Middle frontal gyrus (tissue), 1 donor: ENCODE measurements around the gene CEACAM18.
"Not testable (repeated sequence)": the region's sequence is repeated elsewhere in the genome, so short reads cannot be mapped to it uniquely, and the experiment has no call there.

Source experiments
- DNase-seq: peaks from one replicate; pipeline ENCODE4 v3.0.0-alpha.2; 2015; ENCODE audit warnings: low spot score; ENCODE audit errors: extremely low spot score

CEACAM18 gene

DNA sequence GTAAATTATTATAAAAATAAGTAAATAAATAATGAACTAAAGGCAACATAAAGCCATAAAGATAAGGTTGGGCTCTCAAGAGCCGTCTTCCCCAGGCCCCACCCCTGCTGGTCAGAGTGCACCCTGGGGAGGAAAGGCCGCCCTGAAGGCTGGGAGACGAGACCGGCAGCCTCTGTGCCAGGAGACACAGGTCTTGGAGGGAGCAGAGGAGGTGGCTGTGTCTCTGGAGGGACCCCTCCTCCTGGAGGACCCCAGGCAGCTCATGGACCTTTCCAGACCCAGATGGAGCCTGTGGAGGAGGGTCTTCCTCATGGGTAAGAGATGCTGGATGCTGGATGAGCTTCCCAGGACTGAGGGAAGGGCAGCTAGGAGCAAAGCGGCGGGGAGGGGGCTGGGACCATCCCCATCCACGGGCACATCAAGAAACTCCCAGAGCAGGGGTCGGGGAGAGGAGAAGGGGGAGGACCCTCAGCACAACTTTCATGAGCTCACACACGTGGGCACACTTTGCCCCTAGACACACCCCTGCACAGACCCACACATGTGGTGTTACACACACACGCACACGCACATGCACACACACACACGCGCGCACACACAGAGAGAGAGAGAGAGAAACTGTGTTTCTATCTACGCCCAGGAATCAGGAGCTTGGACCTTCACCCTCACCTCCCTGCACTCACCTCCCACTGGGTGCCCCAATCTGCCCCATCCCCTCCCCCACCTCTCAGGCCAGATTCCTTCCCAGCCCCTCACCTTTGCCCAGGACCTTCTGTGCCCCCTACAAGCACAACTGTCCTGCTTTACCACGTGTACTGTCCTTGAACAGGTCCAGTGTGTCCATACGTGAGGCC is at the start of gene CEACAM18:
Gene CEACAM18 (plus strand): TSS at position 159 of the 854 bp plus-strand sequence.
- no peak for DNase-seq

DNA sequence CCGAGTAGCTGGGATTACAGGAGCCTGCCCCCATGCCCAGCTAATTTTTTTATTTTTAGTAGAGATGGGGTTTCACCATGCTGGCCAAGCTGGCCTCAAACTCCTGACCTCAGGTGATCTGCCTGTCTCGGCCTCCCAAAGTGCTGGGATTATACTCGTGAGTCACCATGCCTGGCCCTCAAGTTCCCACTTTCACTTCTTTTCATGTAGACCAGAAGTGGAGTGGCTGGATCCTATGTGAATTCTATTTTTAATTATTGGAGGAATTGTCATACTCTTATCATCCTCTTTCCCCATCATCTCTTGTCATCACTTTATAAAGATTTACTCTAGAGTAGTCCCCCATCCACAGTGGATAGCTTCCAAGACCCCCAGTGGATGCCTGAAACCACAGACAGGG is 48.1 kb upstream of the CEACAM18 start:
- no peak for DNase-seq

DNA sequence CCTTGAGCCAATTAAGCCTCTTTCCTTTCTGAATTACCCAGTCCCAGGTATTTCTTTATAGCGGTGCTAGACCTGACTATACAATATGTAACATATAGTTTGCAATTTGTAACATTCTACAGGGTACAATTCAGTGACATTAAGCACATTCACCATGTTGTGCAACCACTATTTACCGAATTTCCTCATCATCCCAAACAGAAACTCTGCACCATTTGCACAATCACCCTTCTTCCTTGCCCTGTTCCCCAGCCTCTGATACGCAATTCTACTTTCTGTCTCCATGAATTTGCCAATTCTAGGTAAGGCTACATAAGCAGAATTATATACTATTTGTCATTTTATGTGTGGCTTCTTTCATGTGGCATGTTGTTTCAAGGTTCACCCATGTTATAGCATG is 47.2 kb upstream of the CEACAM18 start:
- DNase-seq: no peak

GRCh38 chr19:51433043-51433442 is 45.3 kb upstream of the CEACAM18 start:
- DNase-seq: no peak

GRCh38 chr19:51434456-51434855 is 43.9 kb upstream of the CEACAM18 start:
- DNase-seq: no peak

- DNase-seq: no peak
These were observed 39.3 kb upstream of the CEACAM18 start for GRCh38 chr19:51439021-51439465.

DNA sequence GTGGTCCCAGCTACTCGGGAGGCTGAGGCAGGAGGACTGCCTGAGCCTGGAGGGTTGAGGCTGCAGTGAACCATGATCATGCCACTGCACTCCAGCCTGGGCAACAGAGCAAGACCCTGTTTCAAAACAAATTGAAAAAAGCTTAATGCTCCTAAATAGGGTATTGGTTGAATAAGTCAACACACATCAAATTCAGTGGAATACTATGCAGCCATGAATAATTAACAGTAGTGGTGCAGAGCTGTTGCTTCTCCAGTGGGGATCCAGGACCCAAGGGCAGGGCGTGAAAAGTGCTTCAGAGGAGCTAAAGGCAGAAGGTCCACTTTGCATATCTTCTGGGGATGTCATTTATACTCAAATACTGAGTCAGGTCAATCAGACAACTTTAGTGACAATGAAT is 38.3 kb upstream of the CEACAM18 start:
- DNase-seq: no peak

DNA sequence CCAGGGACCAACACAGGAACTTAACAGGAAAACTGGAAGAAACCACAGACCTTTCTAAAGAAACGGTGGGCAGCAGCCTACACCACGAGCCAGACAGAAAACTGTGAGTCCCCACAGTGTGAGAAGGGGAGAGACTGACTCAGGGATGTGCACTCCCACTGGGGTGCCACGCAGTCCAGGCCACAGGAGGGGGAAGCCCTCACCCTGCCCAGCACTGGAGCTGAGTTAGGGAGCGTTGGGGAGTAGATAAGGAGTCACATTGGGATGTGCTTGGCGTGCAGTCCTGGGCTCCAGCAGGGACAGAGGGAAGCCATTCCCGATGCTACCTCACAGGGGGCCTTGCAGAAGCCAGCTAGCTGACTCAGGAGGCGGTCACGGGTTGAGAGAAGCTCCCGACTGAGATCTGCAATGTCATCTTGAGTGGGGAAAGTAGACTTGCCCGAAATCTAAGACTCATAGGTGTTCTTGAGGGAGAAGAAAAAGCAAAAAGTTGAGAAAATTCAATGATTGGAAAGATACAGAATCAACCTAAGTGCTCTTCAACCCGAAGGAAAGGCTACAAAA is 37.4 kb upstream of the CEACAM18 start:
- no peak for DNase-seq

DNA sequence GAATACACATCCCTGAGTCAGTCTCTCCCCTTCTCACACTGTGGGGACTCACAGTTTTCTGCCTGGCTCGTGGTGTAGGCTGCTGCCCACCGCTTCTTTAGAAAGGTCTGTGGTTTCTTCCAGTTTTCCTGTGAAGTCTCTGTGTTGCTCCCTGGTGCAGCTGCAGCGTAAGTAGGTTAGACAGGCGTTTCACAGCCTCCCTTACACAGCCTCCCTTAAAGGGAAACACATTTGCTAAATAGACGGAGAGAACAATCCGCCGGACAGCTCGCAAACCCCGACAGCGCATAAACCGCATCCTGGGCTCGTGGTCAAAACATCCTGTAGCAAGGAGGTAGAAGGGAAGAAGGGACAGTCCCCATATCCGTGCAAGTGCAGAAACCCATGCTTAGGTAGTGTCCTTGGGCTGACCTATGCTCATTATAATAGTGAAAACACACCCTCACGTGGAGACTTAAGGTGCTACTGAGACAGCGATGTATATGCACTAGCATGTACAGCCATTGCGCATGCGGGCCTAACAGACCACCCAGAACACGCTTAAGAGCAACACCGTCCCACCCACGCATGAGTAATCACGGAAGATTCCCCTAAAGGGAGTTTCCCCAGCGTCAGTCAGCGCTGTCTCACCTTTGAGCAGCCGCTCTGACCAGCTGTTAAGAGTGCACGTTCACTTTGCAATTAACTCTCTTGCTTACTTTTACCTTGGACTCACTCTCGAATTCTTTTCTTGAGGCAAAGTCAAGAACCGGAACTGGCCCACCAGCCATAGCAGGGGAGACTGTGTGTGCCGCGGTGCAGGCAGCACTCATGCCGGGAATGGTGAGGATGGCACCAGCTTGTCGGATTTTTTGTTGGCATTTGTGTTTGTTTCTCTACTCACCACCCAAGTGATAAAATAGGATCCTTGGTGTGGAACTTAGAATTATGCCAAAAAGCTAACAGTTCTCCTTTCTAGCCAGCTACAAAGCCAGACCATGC is 36.6 kb upstream of the CEACAM18 start:
- DNase-seq: no peak

GRCh38 chr19:51447510-51447909 is 30.8 kb upstream of the CEACAM18 start:
- DNase-seq: not testable (repeated sequence)

DNA sequence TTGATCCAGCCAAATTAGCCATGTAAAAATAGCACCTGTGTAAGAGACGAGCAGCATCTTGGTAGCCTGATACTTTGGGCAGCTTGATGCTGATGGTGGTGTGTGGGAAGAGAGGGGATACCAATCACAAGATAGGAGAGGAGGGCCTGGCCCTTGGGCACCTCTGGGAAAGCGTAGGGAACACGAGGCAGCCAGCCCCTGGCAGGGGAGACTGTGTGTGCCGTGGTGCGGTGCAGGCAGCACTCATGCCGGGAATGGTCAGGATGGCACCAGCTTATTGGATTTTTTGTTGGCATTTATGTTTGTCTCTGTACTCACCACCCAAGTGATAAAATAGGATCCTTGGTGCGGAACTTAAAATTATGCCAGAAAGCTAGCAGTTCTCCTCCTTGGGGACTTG is 30.3 kb upstream of the CEACAM18 start:
- DNase-seq: no peak

DNA sequence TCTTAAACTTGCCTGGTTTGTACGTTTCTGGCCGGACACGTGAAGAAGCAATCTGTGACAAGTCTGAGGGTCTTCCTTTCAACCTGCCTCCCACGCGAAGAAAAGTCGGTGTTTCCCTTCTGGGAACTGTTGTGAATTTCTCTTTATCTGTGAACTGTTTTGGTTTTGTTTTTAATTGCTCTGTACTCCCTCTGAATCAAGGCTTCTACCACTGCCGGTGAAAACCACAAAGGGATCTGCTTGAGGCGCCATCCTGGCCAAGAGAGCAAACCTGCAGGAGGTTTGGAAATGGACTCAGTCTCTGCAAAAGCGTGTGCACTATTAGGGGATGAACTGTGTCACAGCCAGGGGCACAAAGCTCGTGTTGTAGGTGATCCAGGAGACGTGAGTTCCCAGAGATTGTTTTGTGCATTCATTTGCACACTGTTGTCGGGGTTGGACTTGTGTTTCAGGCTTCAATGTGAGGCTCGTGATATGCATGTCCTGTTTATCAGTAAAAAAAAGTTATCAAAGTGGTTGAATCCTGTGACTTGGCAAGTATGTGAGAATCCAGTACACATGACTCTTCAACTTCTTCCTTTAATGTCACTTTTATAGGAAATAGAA is 29.8 kb upstream of the CEACAM18 start:
- no peak for DNase-seq

GRCh38 chr19:51450730-51451307 is 27.5 kb upstream of the CEACAM18 start:
- no peak for DNase-seq

GRCh38 chr19:51456541-51457290 is 21.6 kb upstream of the CEACAM18 start:
- DNase-seq: no peak

GRCh38 chr19:51457351-51458013 is 20.9 kb upstream of the CEACAM18 start:
- no peak for DNase-seq

DNA sequence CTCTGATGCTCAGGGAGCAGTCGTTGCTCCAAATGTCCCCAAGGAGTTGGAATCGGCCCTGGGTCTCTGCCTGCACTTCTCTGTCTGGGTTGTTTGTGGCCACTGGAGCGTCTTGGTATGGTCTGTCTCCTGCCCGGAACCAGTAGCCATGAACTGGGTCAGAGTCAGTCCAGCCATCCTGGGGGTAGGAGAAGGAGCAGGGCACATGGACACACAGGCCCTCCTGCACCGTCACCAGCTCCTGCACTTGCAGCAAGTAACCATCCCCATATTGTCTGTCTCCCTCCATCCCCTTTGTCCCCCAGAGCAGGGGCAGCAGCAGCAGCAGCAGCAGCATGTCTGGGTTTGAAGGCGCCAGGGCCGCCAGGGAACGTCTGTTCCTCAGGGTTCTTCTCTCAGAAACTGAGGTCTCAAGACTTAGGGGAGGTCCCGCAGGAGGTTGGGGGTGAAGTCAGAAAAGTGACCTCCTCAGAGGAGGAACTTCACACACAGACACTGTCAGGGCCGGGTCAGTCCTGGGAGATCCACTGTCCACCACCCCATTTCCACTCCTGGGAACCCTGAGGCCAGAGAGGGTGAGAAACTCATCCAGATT is 20.2 kb upstream of the CEACAM18 start, which contains the start of gene SIGLEC8:
Gene SIGLEC8 (minus strand): TSS at position 404 of the 595 bp plus-strand sequence. CDS start 67 bp downstream, at position 337.
- DNase-seq: no peak

GRCh38 chr19:51458899-51459505 is 19.3 kb upstream of the CEACAM18 start:
- no peak for DNase-seq

DNA sequence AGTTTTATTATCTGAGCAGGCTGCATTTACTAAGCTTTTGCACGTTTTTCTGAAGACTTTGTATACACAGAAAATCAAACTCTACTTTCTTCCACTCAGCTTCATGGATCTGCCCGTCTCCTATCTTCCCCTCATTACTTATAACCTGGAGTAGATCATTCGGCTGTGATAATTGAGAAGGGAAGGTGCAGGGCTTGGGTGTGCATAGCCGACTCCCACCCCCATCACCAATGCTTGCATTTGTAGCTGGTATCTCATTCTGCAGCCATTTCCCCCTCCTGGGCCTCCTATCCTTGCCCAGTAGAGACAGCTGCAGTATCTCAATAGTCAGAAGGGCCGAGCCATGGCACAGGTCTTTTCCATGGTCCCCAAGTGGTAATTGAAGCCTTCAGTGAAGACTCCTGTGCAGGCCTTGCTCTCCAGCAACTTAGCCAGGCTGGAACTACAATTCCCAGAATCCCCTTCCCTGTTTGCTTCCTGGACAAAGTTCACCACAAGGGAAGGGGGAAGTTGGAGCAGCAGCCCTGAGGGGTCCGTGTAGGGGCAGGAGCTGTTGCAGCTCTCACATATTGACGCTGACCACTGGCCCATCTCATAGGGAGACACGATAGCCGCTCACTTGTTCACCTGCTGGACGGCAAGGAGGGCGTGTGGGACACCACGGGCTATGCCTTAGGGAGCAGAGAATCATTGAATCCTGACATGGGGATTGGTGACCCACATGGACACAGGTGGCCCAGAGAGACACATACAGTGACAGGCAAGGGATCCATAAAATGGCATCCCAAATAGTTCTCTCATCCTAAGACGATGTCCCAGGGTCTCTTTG is 18.0 kb upstream of the CEACAM18 start:
- no peak for DNase-seq
